Gastrocnemius medialis (tissue), 4 donors: ENCODE data around the gene COLQ.
A peak's percentile ranks its signal among the peaks of the same experiment; 100 is the strongest.

ENCODE experiments used
- CTCF ChIP-seq, 5 experiments: fragments of 450-650 bp in 3 of 5; fragments of 200-600 bp in 2 of 5; sonication (generic) in 2 of 5; IDR thresholded peaks in 4 of 5; conservative IDR thresholded peaks in 1 of 5; 1 replicate in 4 of 5; 2 replicates in 1 of 5; pipeline ENCODE4 v1.5.1; 2016 to 2019; ENCODE audit warnings: antibody characterized with exemption in 5 of 5, mild to moderate bottlenecking in 3 of 5, moderate library complexity in 3 of 5
- POLR2A ChIP-seq, 2 donors: fragments of 450-650 bp; IDR thresholded peaks; one replicate each; pipeline ENCODE4 v1.6.1; 2017; ENCODE audit warnings: antibody characterized with exemption in 2 of 2, mild to moderate bottlenecking in 2 of 2, moderate library complexity in 2 of 2

GRCh38 chr3:15427182-15427880 is 94.2 kb downstream of the COLQ start, which contains the start of the genes EAF1 and METTL6:
- peak; percentile 25 to 43 for TF ChIP-seq POLR2A (IDR thresholded peaks at IDR 0.05)
- TF ChIP-seq CTCF (IDR thresholded peaks at IDR 0.05 in 4 of 5, conservative IDR thresholded peaks at IDR 0.05 in 1 of 5): peak in 4 of 5 experiments; percentile 20 to 49 (median 48)
